H4 (cell line): Measurements from ENCODE around the gene DNAH10. TPM values are rescaled to one million over a fixed set of nuclear protein-coding genes. Genes with fewer than 3 reads are reported as not detected.

Experiments used
- DNase-seq: peaks from one replicate; pipeline ENCODE4 v3.0.0-alpha.2; 2015; ENCODE audit warnings: low spot score
- total RNA-seq: library from RNA; depleted of rRNA; stranded (reverse); fragments of >200 nt; shearing (Covaris generic); gene quantifications from 2 replicates; pipeline ENCODE4 v1.2.3, GENCODE V29; 2014

DNAH10 gene
- total RNA-seq, 1 experiment from 2014 or later: 0.17 TPM

GRCh38 chr12:123934016-123934620 lies 172.0 kb downstream of the DNAH10 start:
- DNase-seq: no peak

- no peak for DNase-seq
Observed at GRCh38 chr12:123934829-123935228, 172.7 kb downstream of the DNAH10 start.

DNA sequence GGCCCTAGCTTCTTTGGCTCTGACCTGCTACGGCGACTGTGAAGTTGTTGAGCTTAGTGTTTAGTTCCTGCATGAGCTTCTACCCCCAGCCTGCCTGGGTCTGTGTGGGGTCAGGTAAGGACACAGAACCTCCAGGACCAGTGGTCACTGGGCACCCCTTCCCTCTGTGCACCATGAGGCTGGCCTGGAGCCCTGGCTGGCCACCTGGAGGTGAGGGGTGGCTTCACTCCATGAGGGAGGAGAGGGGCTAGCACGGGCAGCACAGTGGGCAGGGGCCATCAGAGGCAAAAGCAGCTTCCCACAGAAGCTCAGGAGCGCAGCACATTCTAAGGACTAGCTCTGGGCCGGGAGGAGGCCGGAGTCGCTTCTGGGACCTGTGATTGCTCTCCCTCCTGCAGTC lies 173.9 kb downstream of the DNAH10 start:
- DNase-seq: no peak

DNA sequence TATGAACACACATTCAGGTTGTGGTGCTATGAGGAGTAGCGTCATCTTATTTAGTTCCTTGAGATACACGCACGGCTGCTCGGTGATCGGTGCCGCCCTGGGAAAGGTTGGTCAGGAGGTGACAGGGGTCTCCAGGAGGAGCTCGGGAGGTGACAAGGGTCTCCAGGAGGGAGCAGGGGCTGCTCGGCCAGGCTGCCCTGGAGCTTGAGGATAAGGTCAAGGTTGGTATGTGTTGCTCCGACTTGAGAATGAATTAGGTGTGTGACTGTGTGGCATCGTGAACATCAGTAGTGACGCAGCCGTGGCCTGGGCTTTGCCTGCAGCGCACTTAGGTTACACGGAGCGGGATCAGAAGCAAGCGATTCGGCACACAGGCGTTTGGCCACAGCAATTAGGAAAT lies 174.4 kb downstream of the DNAH10 start:
- no peak for DNase-seq

DNA sequence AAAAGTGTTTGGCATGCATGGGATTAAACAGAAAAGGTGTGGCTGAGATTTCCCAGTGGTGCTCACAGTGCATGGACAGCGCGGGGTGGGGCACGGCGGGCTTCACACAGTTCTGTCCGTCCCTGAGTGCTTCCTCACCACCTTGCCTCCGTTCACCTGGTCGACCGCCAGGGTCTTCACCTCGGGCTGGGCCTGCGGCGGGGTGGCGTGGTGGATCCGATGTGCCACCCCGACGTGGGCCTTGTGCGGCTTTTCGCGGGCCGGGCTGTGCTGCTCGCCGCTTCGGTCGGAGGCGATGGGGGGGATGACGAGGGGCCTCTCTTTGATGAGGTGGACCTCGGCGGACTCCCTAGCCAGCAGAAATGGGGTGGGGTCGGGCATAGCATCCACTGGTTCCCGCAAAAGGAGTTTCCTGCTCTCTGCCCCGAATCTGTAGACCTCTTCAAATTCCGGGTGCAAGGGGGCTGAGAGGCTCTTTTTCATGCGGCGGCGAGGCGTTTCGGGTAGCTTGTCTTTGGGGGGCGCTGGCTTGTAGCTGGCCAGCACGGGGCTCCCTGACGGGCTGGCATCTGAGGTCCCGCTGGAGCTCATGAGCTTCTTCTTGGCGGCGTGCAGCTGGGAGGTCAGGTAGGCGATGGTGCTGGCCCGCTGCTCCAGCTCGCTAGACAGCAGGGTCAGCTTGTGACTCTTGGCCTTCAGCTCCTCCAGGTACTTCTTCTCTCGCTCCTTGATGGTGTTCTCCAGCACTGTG lies 175.0 kb downstream of the DNAH10 start:
- DNase-seq: no peak

GRCh38 chr12:123937707-123938591 lies 175.8 kb downstream of the DNAH10 start:
- DNase-seq: no peak

DNA sequence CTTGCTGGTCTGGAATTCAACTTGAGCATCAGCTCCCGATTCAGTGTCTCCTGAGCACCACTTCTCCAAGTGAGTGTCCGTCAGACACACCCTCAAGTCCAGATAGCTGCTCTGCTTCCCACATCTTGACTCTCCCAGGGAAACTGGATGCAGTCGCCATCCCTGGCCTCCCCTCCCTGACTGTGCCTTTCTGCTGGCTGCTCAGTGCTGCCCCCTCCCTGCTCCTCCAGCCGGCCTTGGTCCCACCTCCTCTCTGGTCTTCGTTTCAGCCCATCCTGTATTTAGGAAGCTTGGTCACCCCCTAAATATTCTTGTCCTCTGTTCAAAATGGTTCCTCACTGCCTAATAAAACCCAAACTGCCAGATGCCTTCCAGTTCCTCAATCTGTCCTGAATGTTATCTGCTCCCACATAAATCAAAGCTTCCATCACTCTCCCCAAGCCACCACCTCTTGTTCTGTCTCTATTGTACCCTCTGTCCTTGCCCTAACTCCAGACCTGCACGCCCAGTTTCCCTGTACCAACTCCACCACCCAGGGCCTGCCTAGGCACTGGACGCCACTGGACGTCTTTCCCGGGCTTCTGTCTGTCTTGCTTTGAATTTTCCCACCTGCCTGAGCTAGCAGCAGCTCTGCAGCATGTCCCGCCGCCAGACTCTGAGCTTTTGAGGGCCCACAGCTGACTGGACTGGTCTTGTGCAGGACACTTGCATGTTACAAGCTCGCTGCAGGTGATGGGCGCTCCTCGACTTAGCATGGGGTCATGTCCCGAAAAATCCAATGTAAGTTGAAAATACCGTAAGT lies 176.8 kb downstream of the DNAH10 start:
- DNase-seq: no peak

DNA sequence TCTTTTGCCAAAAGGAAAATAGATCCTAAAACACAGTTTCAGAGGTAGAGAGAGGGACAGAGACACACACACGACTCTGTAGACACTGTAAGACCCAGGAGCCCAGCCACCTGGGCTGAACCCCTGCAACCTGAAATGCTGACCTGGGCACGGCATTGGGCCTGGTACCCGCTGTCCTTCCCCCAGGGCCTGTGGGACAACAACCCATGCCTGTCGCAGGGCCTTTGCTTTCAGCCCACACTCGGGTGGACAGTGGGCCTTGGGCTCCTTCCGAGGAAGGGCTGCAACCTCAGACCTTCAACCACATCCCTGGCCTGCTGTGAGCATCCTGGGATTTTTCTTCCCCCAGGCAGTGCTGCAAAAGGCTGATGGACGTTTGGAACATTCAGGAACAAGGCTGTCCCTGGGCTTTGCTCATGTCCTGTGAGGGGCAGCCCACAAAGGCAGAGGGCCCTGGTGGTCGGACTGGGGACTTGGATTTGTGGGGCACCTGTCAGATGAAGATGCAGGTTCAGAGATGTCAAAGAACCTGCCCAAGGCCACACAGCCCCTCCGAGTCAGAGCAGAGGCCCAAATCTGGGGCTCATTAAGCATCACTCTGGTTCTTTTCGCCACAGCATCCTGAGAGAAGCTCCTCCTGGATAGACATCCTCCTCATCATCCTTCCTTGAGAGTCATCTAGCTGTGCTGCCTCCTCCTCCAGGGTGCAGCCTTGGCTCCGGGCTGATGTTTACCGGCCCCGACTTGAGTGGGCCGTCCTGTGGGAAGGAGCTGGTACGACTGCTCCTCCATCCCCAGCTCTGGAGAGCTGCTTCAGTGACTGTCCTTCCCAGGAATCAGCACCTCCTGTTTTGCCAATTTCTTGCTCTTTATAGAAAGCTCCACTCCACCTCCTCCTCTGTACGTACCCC lies 177.9 kb downstream of the DNAH10 start:
- DNase-seq: no peak

- DNase-seq: no peak
Observed at GRCh38 chr12:123940627-123940966, 178.5 kb downstream of the DNAH10 start.

DNA sequence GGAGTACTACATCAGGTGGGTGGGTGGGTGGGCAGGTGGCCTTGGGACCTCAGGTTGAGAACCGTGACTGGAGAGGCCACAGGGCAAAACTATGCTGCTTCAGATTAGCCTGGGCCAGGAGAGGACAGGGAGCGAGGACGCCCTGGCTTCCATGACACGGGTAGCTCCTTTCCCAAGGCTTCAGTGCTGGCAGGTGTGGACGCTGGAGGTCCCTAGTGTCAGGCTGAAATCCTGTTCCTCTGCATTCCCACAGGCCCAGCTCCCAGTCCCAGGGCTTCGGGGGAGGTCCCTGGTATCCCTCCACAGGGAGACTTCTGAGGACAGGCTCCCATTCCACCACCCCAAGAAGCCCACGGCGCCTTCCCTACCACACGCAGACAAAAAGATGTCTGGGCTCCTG lies 178.9 kb downstream of the DNAH10 start:
- no peak for DNase-seq

DNA sequence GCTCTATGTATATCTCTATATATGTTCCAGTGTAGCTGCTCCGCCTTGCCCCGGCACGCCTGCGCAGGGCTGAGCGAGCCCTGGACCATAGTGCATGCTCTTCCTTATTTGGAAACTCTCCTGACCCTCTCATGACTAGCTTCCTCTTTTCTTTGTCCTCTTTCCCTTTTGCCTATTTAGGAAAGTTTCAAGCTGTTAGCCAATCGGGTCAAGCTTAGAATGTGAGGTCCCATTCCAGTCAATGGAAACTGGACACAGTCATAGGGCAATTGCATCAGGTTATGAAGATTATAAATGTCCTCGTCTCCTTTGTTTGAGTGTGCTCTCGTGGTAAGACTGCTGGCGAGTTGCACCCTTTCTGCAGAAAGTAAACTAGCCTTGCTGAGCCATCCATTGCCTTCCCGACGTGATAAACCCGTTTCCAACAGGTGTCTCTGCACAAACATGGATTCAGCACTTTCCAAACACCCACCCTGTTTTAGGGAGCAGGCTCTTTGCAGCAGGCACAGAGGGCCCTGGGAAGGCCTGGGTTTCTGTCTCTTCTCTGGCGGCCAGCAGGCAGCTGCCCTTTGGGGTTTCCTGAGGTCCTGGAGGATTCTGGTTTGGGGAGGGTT lies 179.6 kb downstream of the DNAH10 start:
- DNase-seq: no peak

DNA sequence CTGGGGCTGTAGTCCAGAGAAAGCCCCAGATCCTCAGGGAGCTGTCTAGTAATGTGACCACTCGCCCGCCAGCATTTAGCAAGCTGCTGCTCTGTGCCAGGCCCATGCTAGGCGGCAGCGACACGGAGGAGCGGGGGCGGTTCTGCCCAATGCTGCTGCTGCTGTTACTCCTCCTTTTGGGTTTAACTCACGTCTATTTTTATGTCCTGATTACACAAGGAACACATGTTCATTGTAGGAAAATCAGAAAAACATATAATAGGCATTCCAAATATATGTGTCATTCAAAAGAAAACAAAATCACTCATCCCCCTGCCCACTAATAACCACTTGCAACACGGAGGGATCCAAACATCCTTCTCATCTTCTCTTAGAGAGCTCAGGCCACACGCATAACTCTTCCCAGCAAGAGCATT lies 180.1 kb downstream of the DNAH10 start:
- DNase-seq: no peak

- no peak for DNase-seq
Observed at GRCh38 chr12:123942911-123943648, 181.0 kb downstream of the DNAH10 start.

DNA sequence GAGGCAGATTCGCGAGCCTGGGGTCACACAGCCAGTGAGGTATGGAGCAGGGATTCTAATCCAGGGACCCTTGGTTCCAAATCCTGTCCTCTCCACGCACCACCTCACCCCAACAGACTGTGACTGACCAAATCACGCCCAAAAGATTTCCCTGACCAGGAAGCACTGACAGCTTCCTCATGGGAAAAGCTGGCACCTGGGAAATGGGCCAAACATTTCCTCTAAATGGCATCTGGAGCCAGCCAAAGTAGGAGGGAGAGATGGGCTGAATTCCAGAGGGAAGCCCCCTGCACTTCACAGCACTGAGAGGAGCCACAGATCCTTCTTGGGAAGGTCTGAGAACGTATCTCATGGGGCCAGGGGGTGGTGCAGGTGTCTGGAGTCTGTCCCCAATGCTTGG lies 181.7 kb downstream of the DNAH10 start:
- no peak for DNase-seq

DNA sequence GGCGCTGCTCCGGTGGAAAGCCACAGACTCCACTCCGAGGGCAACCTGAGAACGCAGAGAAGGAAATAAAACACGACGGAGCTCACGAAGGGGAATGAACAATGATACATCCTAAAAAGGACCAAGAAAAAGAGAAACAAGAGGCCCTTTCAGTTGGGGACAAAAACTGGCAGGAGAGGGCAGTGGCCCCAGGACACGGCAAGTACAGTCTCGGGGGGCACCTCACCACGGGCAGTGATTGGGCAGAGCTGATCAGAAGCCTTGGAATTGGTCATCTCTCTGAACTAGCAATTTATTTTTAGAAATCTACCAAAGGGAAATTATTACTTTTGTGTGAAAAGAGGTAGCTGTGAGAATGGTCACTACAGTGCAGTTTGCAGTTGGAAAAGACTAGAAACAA lies 182.6 kb downstream of the DNAH10 start:
- DNase-seq: no peak

DNA sequence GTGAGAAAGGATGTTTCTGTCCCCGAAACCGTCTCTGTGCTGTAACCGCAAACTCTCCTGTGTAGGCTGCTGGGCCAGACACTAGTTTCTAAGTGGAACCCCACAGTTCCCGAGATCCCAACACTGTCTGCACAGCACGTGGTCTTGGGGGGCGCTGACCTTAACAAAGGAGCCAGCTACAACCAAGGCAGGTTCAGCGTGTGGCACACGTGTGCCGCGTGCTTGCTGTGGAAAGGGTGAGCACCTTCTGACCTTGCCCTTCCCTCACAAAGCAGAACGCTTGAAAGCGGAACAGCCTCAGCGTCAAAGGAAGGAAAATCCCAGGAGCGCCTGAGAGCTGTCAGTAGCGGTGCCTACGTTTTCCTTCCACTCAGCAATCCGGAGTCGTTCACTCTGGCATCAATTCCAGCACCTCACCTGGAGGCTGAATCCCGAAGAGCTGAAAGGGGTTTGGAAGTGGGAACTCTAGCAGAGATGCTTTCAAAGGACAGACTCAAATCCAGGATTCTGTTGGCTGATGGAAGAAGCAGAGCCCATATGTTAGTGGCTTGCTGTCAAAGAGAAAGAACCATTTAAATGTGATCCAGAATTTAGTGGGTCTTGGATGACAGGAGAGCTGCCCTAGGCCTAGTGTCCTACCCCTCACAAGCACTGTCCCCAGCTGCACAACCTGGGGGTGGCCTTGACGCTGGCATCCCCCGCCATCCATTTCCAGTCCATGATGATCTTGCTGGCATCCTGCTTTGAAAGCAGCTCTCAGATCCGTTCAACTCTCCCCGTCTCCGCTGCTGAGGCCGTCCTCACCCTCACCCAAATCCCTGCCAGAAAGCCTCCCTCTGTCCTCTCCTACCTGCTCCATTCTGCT lies 183.4 kb downstream of the DNAH10 start:
- no peak for DNase-seq

DNA sequence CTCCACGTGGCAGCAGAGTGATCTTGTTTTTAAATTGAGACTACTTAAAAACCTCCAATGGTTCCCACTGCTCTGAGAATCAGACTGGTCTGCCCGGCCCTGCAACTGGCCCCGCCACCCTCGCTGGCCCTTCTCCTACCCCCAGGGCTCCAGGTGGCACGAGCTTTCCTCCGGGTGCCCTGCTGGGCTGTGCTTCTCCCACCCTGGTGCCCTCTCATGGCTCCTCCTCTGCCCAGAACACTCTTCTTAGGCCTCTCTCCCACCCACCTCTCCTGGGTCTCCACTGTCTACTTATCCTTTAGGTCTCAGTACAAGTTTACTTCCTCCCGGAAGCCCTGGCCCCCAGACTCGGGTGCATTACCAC lies 184.0 kb downstream of the DNAH10 start:
- DNase-seq: no peak
